HG03045 (cell line): ENCODE results near the gene AUNIP.

Experiments
- ATAC-seq: cut with Tn5 transposase; IDR thresholded peaks from one replicate; pipeline ENCODE4 v1.9.1; 2021; ENCODE audit warnings: mild to moderate bottlenecking, moderate library complexity; ENCODE audit not compliant: unreplicated experiment

Gene AUNIP

GRCh38 chr1:25889470-25889869 is 30.2 kb upstream of the AUNIP start:
- no peak for ATAC-seq

GRCh38 chr1:25888426-25888987 is 29.2 kb upstream of the AUNIP start:
- no peak for ATAC-seq

- ATAC-seq = no peak
Observed at GRCh38 chr1:25885602-25886001, 26.3 kb upstream of the AUNIP start.

GRCh38 chr1:25881266-25881665 is 22.0 kb upstream of the AUNIP start:
- no peak for ATAC-seq

- no peak for ATAC-seq
Observed at GRCh38 chr1:25880518-25880917, 21.3 kb upstream of the AUNIP start.

- ATAC-seq = no peak
Observed at GRCh38 chr1:25879675-25880074, 20.4 kb upstream of the AUNIP start.

GRCh38 chr1:25878690-25879089 is 19.4 kb upstream of the AUNIP start:
- no peak for ATAC-seq

GRCh38 chr1:25877155-25877554 is 17.9 kb upstream of the AUNIP start:
- no peak for ATAC-seq

GRCh38 chr1:25876693-25877077 is 17.4 kb upstream of the AUNIP start:
- no peak for ATAC-seq

GRCh38 chr1:25875856-25876692 is 16.8 kb upstream of the AUNIP start:
- ATAC-seq = no peak

- ATAC-seq = peak; percentile 66
Observed at GRCh38 chr1:25875154-25875855, 16.0 kb upstream of the AUNIP start, which contains the start of gene PAQR7. Gene PAQR7 (minus strand): TSS chr1:25875708. CDS start chr1:25863839, 11,869 bp downstream.

GRCh38 chr1:25874635-25875153 is 15.4 kb upstream of the AUNIP start:
- ATAC-seq = no peak

- ATAC-seq = no peak
Observed at GRCh38 chr1:25874209-25874608, 15.0 kb upstream of the AUNIP start.

- no peak for ATAC-seq
Observed at GRCh38 chr1:25873120-25873519, 13.9 kb upstream of the AUNIP start.

- no peak for ATAC-seq
Observed at GRCh38 chr1:25872713-25873112, 13.5 kb upstream of the AUNIP start.

GRCh38 chr1:25871704-25872494 is 12.6 kb upstream of the AUNIP start:
- no peak for ATAC-seq

- ATAC-seq = no peak
Observed at GRCh38 chr1:25871086-25871703, 11.9 kb upstream of the AUNIP start.

- ATAC-seq = no peak
Observed at GRCh38 chr1:25870614-25871013, 11.4 kb upstream of the AUNIP start.

GRCh38 chr1:25869909-25870606 is 10.8 kb upstream of the AUNIP start:
- no peak for ATAC-seq
